Measurements from ENCODE around the gene CREBZF. TPM values are rescaled to one million over a fixed set of nuclear protein-coding genes. Genes with fewer than 3 reads are reported as not detected.

The CREBZF gene
- total RNA-seq, 1 experiment from 2014 or later = 99.4 TPM

GRCh38 chr11:85695546-85695945 is 30.6 kb upstream of the CREBZF start:
- no peak overlapping the region for H3K4me3 ChIP-seq (ENCODE audit: low read depth, low read length)
- DNase-seq = no peak
- no peaks in the 10 kb centered on the region for H3K27me3 Mint-ChIP-seq (ENCODE audit: insufficient read depth, unreplicated experiment)
- no TSS peak for BruUV-seq (replicated peaks)
- H3K9me3 ChIP-seq = no peaks in the 10 kb centered on the region
- POLR2A ChIA-PET = no interaction called here
- H3K9me3 Mint-ChIP-seq (ENCODE audit: unreplicated experiment) = no peaks in the 10 kb centered on the region
- no peak overlapping the region for H3K4me3 Mint-ChIP-seq (ENCODE audit: unreplicated experiment)
- no peak for TF ChIP-seq CTCF (IDR thresholded peaks at IDR 0.05; ENCODE audit: insufficient read depth in 1 of 2, low read depth in 1 of 2, low read length in 1 of 2, severe bottlenecking in 1 of 2, unreplicated experiment in 1 of 2)
- CTCF ChIA-PET = interaction anchor here (0.9 to 2.0 kb wide), 4 partner anchors 101 to 131 kb away, joined by 3 to 18 read pairs (median 4); no protein-coding TSS in a partner anchor
- no peaks in the 10 kb centered on the region for H3K4me1 Mint-ChIP-seq (ENCODE audit: low read depth, unreplicated experiment)
- H3K27ac Mint-ChIP-seq (ENCODE audit: unreplicated experiment) = no peak overlapping the region
- H3K36me3 Mint-ChIP-seq (ENCODE audit: insufficient read depth, unreplicated experiment) = peaks cover 26% of the 10 kb centered on the region
- peaks cover 4% of the 10 kb centered on the region; the same call in 1 of the 2 replicates for H3K36me3 ChIP-seq (ENCODE audit: control insufficient read depth, insufficient read depth, low read length)
- H3K27me3 ChIP-seq (replicated peaks; ENCODE audit: control insufficient read depth, insufficient read depth, low read length) = no peaks in the 10 kb centered on the region
- H3K4me1 ChIP-seq = no peaks in the 10 kb centered on the region
- intact Hi-C loops (cut with micrococcal nuclease; ENCODE audit: unreplicated experiment) = loop anchor here (10.0 kb wide), 2 partner anchors 249 to 309 kb away; no protein-coding TSS in a partner anchor

- H3K27ac Mint-ChIP-seq (ENCODE audit: unreplicated experiment) = no peak overlapping the region
- H3K9me3 Mint-ChIP-seq (ENCODE audit: unreplicated experiment) = no peaks in the 10 kb centered on the region
- POLR2A ChIA-PET = interaction anchor here (0.6 kb wide), 1 partner anchor 115 kb away, joined by 4 read pairs; no protein-coding TSS in a partner anchor
- no peaks in the 10 kb centered on the region for H3K27me3 Mint-ChIP-seq (ENCODE audit: insufficient read depth, unreplicated experiment)
- CTCF ChIA-PET = interaction anchor here (0.7 to 2.0 kb wide), 6 partner anchors 8 to 132 kb away, joined by 3 to 18 read pairs (median 4); partner anchors contain the start of gene CCDC89
- DNase-seq = peak in 1 of 2 experiments; percentile 59
- H3K4me1 Mint-ChIP-seq (ENCODE audit: low read depth, unreplicated experiment) = no peaks in the 10 kb centered on the region
- peak; percentile 79 to 85 for TF ChIP-seq CTCF (IDR thresholded peaks at IDR 0.05; ENCODE audit: insufficient read depth in 1 of 2, low read depth in 1 of 2, low read length in 1 of 2, severe bottlenecking in 1 of 2, unreplicated experiment in 1 of 2)
- H3K36me3 ChIP-seq (ENCODE audit: control insufficient read depth, insufficient read depth, low read length) = peaks cover 4% of the 10 kb centered on the region; the same call in 1 of the 2 replicates
- no peaks in the 10 kb centered on the region for H3K9me3 ChIP-seq
- intact Hi-C loops (cut with micrococcal nuclease; ENCODE audit: unreplicated experiment) = loop anchor here (1.0 to 10.0 kb wide), 8 partner anchors 86 to 598 kb away; no protein-coding TSS in a partner anchor
- no peaks in the 10 kb centered on the region for H3K27me3 ChIP-seq (replicated peaks; ENCODE audit: control insufficient read depth, insufficient read depth, low read length)
- no peak overlapping the region for H3K4me3 Mint-ChIP-seq (ENCODE audit: unreplicated experiment)
- no peak overlapping the region for H3K4me3 ChIP-seq (ENCODE audit: low read depth, low read length)
- BruUV-seq (replicated peaks) = TSS peak; percentile 55
- H3K36me3 Mint-ChIP-seq (ENCODE audit: insufficient read depth, unreplicated experiment) = peaks cover 20% of the 10 kb centered on the region
- H3K4me1 ChIP-seq = no peaks in the 10 kb centered on the region
Measured at GRCh38 chr11:85694385-85694980, 29.6 kb upstream of the CREBZF start.

- no peak within 1 kb of the TSS for H3K4me3 Mint-ChIP-seq (ENCODE audit: unreplicated experiment)
- no peak within 1 kb of the TSS for H3K4me3 ChIP-seq (ENCODE audit: low read depth, low read length)
Measured at GRCh38 chr11:85685820-85686459, 21.0 kb upstream of the CREBZF start, which contains the start of gene CCDC89. Gene CCDC89 (minus strand): TSS chr11:85686195. CDS start chr11:85686130, 65 bp downstream.

More at GRCh38 chr11:85685820-85686459, 21.0 kb upstream of the CREBZF start, which contains the start of gene CCDC89:
- no TSS peak for BruUV-seq (replicated peaks)
- Mint-ChIP-seq H3K9me3 (ENCODE audit: unreplicated experiment) (no peaks in the 10 kb centered on the region), H3K27me3 (ENCODE audit: insufficient read depth, unreplicated experiment) (no peaks in the 10 kb centered on the region), H3K27ac (ENCODE audit: unreplicated experiment) (peak within 1 kb of the TSS; percentile 23), H3K36me3 (ENCODE audit: insufficient read depth, unreplicated experiment) (peaks cover 25% of the 10 kb centered on the region), H3K4me1 (ENCODE audit: low read depth, unreplicated experiment) (peaks cover 18% of the 10 kb centered on the region)
- Histone ChIP-seq H3K36me3 (ENCODE audit: control insufficient read depth, insufficient read depth, low read length) (no peaks in the 10 kb centered on the region), H3K27me3 (replicated peaks; ENCODE audit: control insufficient read depth, insufficient read depth, low read length) (no peaks in the 10 kb centered on the region), H3K4me1 (no peaks in the 10 kb centered on the region), H3K9me3 (no peaks in the 10 kb centered on the region)
- intact Hi-C loops (cut with micrococcal nuclease; ENCODE audit: unreplicated experiment) = no loop called here
- no peak for TF ChIP-seq CTCF (IDR thresholded peaks at IDR 0.05; ENCODE audit: insufficient read depth in 1 of 2, low read depth in 1 of 2, low read length in 1 of 2, severe bottlenecking in 1 of 2, unreplicated experiment in 1 of 2)
- ChIA-PET POLR2A (interaction anchor here (0.6 to 1.4 kb wide), 2 partner anchors 38 to 110 kb away, joined by 3 to 7 read pairs; partner anchors contain the start of gene TMEM126A), CTCF (interaction anchor here (0.9 to 1.4 kb wide), 3 partner anchors 9 to 141 kb away, joined by 3 read pairs; no protein-coding TSS in a partner anchor)
- DNase-seq = peak; percentile 53 to 59
